ENCODE measurements around the gene ATP5MG. TPM values are rescaled to one million over a fixed set of nuclear protein-coding genes. Genes with fewer than 3 reads are reported as not detected.
"Not testable (repeated sequence)": the region's sequence is repeated elsewhere in the genome, so short reads cannot be mapped to it uniquely, and the experiment has no call there.

Gene ATP5MG
- total RNA-seq, 2 experiments from 2014 or later = 237 to 249 TPM

DNA sequence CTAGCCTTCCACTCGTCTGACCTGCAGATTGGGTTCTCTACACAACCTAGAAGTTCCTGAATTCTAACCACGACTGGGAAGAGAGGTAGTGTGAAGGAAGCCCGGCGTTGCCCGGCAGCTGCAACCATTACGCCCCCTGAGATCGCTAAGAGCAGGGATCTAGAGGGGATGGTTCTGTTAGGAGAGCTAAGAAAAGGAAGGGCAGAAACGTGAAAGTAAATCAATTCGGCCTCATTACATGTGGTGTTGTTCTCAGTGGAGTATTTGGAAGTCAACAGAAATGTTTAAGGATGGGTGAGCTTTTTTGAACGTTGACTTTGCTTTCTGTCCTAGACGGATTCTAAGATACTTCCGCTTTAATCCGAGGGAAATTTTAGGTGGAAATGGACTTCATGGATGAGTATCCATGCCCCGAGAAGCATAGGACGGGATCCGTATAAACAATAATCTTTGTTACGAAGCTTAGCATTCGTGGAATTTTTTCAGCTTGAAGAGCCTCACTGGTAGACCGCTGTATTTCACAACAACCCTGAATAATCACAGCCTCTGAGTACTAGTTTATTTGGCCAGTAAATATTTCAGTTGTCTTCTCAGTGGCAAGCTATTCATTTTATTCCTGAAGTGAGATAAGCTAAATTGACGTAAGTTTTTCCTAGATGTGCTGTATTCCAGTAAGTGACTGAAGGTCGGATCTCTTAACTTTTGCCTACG is 629 bp downstream of the ATP5MG start:
- Mint-ChIP-seq H3K27me3 (no peaks in the 10 kb centered on the region), H3K4me1 (ENCODE audit: low read depth) (peaks cover 56% of the 10 kb centered on the region), H3K4me3 (peak overlapping the region; percentile 86), H3K9me3 (no peaks in the 10 kb centered on the region), H3K27ac (peak overlapping the region; percentile 99), H3K36me3 (ENCODE audit: low read depth) (peaks cover 44% of the 10 kb centered on the region)
- ChIA-PET POLR2A (interaction anchor here (0.7 to 1.4 kb wide), 6 partner anchors 11 to 170 kb away, joined by 3 to 11 read pairs (median 4); partner anchors contain the start of genes ARCN1 and KMT2A), CTCF (interaction anchor here (0.8 to 2.4 kb wide), 5 partner anchors 27 to 98 kb away, joined by 3 to 10 read pairs (median 4); partner anchors contain the start of gene CD3E)
- DNase-seq (no peak), ATAC-seq (peak; percentile 5)
- intact Hi-C loops (cut with micrococcal nuclease) = loop anchor here (5.0 kb wide), 1 partner anchor 35 kb away; the partner anchor contains the start of gene KMT2A
- TF ChIP-seq, protein P1, sequence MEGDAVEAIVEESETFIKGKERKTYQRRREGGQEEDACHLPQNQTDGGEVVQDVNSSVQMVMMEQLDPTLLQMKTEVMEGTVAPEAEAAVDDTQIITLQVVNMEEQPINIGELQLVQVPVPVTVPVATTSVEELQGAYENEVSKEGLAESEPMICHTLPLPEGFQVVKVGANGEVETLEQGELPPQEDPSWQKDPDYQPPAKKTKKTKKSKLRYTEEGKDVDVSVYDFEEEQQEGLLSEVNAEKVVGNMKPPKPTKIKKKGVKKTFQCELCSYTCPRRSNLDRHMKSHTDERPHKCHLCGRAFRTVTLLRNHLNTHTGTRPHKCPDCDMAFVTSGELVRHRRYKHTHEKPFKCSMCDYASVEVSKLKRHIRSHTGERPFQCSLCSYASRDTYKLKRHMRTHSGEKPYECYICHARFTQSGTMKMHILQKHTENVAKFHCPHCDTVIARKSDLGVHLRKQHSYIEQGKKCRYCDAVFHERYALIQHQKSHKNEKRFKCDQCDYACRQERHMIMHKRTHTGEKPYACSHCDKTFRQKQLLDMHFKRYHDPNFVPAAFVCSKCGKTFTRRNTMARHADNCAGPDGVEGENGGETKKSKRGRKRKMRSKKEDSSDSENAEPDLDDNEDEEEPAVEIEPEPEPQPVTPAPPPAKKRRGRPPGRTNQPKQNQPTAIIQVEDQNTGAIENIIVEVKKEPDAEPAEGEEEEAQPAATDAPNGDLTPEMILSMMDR (IDR thresholded peaks at IDR 0.05) = no peak

DNA sequence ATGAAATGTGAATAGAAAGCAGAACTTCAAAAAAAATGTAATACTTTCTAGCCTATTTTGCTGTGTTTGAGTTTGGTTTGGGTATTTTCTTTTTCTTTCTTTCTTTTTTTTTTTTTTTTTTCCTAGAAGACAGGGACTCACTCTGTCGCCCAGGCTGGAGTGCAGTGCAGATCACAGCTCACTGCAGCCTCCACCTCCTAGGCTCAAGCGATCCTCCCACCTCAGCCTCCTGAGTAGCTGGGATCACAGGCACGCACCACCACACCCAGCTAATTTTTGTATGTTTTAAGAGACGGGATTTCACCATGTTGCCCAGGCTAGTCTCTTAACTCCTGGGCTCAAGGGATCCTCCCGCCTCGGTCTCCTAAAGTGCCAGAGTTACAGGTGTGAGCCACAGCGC is 1.2 kb downstream of the ATP5MG start:
- H3K27ac Mint-ChIP-seq = peak overlapping the region; percentile 34
- not testable (repeated sequence) for DNase-seq, ATAC-seq, H3K27me3 Mint-ChIP-seq, H3K9me3 Mint-ChIP-seq
- peaks cover 55% of the 10 kb centered on the region for H3K4me1 Mint-ChIP-seq (ENCODE audit: low read depth)
- H3K36me3 Mint-ChIP-seq (ENCODE audit: low read depth) = peaks cover 44% of the 10 kb centered on the region
- CTCF ChIA-PET = interaction anchor here (0.9 to 2.4 kb wide), 5 partner anchors 26 to 98 kb away, joined by 3 to 10 read pairs (median 4); partner anchors contain the start of genes CD3D and CD3E
- POLR2A ChIA-PET = interaction anchor here (0.6 to 1.4 kb wide), 5 partner anchors 10 to 513 kb away, joined by 3 to 11 read pairs (median 4); partner anchors contain the start of gene KMT2A
- intact Hi-C loops (cut with micrococcal nuclease) = loop anchor here (5.0 kb wide), 1 partner anchor 35 kb away; the partner anchor contains the start of gene KMT2A
- peak overlapping the region; percentile 86 for H3K4me3 Mint-ChIP-seq

DNA sequence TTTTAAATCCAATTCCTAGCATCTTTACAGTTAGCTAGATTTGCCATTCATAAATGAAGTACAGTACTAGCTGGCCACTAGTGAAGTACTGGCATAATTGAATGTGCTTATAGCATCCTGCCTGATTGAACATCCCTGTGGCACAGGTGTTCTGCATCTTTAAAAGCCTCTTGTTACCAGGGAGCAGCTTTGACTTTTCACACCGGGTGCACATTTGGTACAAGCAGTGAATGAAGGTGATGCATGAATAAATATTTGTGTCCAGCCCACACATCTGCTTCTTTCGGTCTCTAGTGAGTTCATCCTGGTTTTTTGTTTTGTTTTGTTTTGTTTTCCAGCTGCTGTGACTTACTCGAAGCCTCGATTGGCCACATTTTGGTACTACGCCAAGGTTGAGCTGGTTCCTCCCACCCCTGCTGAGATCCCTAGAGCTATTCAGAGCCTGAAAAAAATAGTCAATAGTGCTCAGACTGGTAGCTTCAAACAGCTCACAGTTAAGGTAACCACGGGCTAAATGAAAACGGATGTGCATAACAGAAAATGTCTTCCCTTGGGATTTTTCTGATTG is 5.3 kb downstream of the ATP5MG start:
- DNase-seq (no peak), ATAC-seq (no peak)
- TF ChIP-seq, protein P1 (IDR thresholded peaks at IDR 0.05) = no peak
- H3K27me3 Mint-ChIP-seq = no peaks in the 10 kb centered on the region
- ChIA-PET CTCF (interaction anchor here (0.9 to 2.7 kb wide), 4 partner anchors 9 to 235 kb away, joined by 3 to 6 read pairs (median 3); no protein-coding TSS in a partner anchor), POLR2A (interaction anchor here (0.6 to 1.8 kb wide), 4 partner anchors 9 to 47 kb away, joined by 3 to 6 read pairs (median 3); partner anchors contain the start of genes KMT2A and UBE4A)
- H3K4me1 Mint-ChIP-seq (ENCODE audit: low read depth) = peaks cover 45% of the 10 kb centered on the region
- intact Hi-C loops (cut with micrococcal nuclease) = no loop called here
- peaks cover 44% of the 10 kb centered on the region for H3K36me3 Mint-ChIP-seq (ENCODE audit: low read depth)
- no peak overlapping the region for H3K4me3 Mint-ChIP-seq
- H3K9me3 Mint-ChIP-seq = no peaks in the 10 kb centered on the region
- peak overlapping the region; percentile 43 for H3K27ac Mint-ChIP-seq

DNA sequence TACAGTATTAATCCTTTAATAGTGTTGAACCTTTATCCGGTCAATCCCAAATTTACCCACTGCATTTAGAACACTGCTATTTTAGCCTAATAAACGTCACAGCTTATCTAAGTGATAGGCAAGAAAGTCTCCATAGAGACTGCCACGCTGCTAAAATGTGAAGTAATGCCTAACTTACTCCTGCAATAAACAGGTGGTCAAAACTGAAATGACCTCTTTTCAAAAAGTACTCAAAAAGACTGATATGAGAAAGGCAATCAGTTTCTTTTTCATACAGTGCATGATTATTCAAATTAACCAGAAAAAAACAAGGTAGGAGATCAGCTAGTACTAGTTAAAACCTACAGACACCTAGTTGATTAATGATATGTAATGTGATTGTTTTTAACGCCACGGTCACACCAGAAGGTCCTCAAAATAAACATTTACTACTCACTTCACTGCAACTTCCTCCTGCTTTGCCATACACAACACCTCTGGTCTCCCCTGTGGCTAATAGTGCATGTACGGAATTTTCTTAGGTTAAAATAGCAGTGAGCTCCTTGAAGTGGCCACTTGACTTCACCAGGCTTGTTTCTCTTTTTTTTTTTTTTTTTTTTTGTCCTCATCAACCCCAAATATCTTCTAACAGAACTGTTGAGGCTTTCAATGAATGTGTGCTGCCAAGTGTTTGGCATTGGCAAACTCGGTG is 8.8 kb downstream of the ATP5MG start:
- no peak for DNase-seq
- ChIA-PET POLR2A (interaction anchor here (0.9 to 1.4 kb wide), 4 partner anchors 9 to 24 kb away, joined by 3 to 5 read pairs (median 3); no protein-coding TSS in a partner anchor), CTCF (interaction anchor here (1.0 kb wide), 1 partner anchor 78 kb away, joined by 3 read pairs; no protein-coding TSS in a partner anchor)
- intact Hi-C loops (cut with micrococcal nuclease) = no loop called here
- H3K4me1 Mint-ChIP-seq (ENCODE audit: low read depth) = peaks cover 28% of the 10 kb centered on the region
- H3K9me3 Mint-ChIP-seq = no peaks in the 10 kb centered on the region
- no peak for ATAC-seq
- H3K36me3 Mint-ChIP-seq (ENCODE audit: low read depth) = peaks cover 28% of the 10 kb centered on the region
- no peak overlapping the region for H3K4me3 Mint-ChIP-seq
- TF ChIP-seq, protein P1 (IDR thresholded peaks at IDR 0.05) = no peak
- H3K27ac Mint-ChIP-seq = no peak overlapping the region
- no peaks in the 10 kb centered on the region for H3K27me3 Mint-ChIP-seq

DNA sequence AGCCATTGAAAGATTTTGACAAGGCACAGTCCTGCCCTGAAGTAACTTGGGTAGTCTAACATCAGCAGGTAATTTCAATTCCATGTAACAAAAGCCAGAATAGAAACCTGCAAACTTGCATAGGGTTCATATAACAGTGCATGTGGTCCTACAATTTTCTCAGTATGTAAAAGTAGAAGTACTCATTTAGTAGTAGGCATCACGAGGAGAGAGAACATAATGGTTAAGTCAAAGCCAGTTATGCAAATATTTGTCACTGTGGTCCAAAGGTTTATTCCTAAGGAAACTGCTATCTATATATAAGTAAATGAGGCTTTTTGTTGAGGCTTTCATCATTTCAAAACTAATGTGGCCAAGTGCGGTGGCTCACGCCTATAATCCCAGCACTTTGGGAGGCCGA is 10.1 kb downstream of the ATP5MG start:
- ChIA-PET CTCF (no interaction called here), POLR2A (no interaction called here)
- no peak overlapping the region for H3K27ac Mint-ChIP-seq
- TF ChIP-seq, protein P1 (IDR thresholded peaks at IDR 0.05) = no peak
- DNase-seq (no peak), ATAC-seq (no peak)
- no peaks in the 10 kb centered on the region for H3K9me3 Mint-ChIP-seq
- intact Hi-C loops (cut with micrococcal nuclease) = no loop called here
- no peaks in the 10 kb centered on the region for H3K27me3 Mint-ChIP-seq
- peaks cover 18% of the 10 kb centered on the region for H3K4me1 Mint-ChIP-seq (ENCODE audit: low read depth)
- H3K4me3 Mint-ChIP-seq = no peak overlapping the region
- peaks cover 19% of the 10 kb centered on the region for H3K36me3 Mint-ChIP-seq (ENCODE audit: low read depth)
